Esophagus muscularis mucosa (tissue), 4 donors: ENCODE results near the gene PIK3R2.

Source experiments
- EP300 ChIP-seq: sonication (generic); formaldehyde crosslinking; IDR thresholded peaks from one replicate; pipeline ENCODE4 v1.6.1; 2017; ENCODE audit warnings: antibody characterized with exemption
- POLR2A ChIP-seq: fragments of 450-650 bp; IDR thresholded peaks from one replicate; pipeline ENCODE4 v1.6.1; 2017; ENCODE audit warnings: antibody characterized with exemption, moderate library complexity, mild to moderate bottlenecking, low read depth
- TF ChIP-seq, protein P1 (sequence below), 3 experiments: fragments of 200-600 bp in 2 of 3; fragments of 450-650 bp in 1 of 3; sonication (generic) in 2 of 3; IDR thresholded peaks; one replicate each; pipeline ENCODE4 v1.5.1; 2017 to 2019; ENCODE audit warnings: antibody characterized with exemption in 3 of 3, mild to moderate bottlenecking in 2 of 3, moderate library complexity in 1 of 3

DNA sequence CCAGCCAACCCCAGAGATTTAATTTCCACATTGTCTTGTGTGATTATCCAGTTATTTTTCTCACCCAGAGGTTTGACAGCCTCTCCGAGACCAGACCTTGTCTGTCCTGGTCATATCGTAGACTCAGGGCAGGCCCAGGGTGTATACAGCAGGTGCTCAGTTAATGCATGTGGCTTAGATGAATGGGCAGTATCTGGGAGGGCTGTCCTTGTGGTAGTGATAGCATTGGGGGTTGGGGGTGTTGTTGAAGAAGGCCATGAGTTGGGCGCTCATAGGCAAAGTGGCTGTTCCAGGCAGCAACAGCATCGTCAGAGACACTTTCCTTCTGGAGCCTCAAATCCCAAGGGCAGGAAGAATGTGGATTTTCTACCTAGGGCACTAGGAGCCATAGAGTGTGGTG is 38.5 kb upstream of the PIK3R2 start:
- TF ChIP-seq POLR2A, result no peak
- TF ChIP-seq, protein P1, sequence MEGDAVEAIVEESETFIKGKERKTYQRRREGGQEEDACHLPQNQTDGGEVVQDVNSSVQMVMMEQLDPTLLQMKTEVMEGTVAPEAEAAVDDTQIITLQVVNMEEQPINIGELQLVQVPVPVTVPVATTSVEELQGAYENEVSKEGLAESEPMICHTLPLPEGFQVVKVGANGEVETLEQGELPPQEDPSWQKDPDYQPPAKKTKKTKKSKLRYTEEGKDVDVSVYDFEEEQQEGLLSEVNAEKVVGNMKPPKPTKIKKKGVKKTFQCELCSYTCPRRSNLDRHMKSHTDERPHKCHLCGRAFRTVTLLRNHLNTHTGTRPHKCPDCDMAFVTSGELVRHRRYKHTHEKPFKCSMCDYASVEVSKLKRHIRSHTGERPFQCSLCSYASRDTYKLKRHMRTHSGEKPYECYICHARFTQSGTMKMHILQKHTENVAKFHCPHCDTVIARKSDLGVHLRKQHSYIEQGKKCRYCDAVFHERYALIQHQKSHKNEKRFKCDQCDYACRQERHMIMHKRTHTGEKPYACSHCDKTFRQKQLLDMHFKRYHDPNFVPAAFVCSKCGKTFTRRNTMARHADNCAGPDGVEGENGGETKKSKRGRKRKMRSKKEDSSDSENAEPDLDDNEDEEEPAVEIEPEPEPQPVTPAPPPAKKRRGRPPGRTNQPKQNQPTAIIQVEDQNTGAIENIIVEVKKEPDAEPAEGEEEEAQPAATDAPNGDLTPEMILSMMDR (IDR thresholded peaks at IDR 0.05), result no peak
- no peak for TF ChIP-seq EP300
